Measurements from ENCODE around the gene CNDP2.

- no peak for TF ChIP-seq CTCF (IDR thresholded peaks at IDR 0.05)
- TF ChIP-seq, protein P1, sequence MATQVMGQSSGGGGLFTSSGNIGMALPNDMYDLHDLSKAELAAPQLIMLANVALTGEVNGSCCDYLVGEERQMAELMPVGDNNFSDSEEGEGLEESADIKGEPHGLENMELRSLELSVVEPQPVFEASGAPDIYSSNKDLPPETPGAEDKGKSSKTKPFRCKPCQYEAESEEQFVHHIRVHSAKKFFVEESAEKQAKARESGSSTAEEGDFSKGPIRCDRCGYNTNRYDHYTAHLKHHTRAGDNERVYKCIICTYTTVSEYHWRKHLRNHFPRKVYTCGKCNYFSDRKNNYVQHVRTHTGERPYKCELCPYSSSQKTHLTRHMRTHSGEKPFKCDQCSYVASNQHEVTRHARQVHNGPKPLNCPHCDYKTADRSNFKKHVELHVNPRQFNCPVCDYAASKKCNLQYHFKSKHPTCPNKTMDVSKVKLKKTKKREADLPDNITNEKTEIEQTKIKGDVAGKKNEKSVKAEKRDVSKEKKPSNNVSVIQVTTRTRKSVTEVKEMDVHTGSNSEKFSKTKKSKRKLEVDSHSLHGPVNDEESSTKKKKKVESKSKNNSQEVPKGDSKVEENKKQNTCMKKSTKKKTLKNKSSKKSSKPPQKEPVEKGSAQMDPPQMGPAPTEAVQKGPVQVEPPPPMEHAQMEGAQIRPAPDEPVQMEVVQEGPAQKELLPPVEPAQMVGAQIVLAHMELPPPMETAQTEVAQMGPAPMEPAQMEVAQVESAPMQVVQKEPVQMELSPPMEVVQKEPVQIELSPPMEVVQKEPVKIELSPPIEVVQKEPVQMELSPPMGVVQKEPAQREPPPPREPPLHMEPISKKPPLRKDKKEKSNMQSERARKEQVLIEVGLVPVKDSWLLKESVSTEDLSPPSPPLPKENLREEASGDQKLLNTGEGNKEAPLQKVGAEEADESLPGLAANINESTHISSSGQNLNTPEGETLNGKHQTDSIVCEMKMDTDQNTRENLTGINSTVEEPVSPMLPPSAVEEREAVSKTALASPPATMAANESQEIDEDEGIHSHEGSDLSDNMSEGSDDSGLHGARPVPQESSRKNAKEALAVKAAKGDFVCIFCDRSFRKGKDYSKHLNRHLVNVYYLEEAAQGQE (IDR thresholded peaks at IDR 0.05; ENCODE audit: insufficient read depth in 1 of 2, low read depth in 2 of 2, low read length in 1 of 2) = no peak
These were observed 3.9 kb upstream of the CNDP2 start for GRCh38 chr18:74492259-74492658.

All from Panc1 (cell line).